Endothelial cell of umbilical vein (primary cell): ENCODE results near the gene CFAP57. TPM values are rescaled to one million over a fixed set of nuclear protein-coding genes. Genes with fewer than 3 reads are reported as not detected.

Experiments
- BruUV-seq: library from RNA; stranded (reverse); fragments of 400-500 nt; replicated peaks from 2 replicates; lab custom pipeline; 2021; lab: Mats Ljungman, UMichigan
- CTCF ChIA-PET: fragments of 300-600, 350-600 bp; sonication (Branson Sonifier 250); formaldehyde crosslinking; loops from one replicate; lab custom pipeline; 2021; ENCODE audit warnings: antibody characterized with exemption, inconsistent platforms; lab: Charles Lee
- POLR2A ChIA-PET: fragments of 300-600, 350-600 bp; sonication (Branson Sonifier 250); formaldehyde crosslinking; loops from one replicate; lab custom pipeline; 2021; ENCODE audit warnings: antibody characterized with exemption, inconsistent platforms; lab: Charles Lee
- DNase-seq: peaks from one replicate; pipeline ENCODE4 v3.0.0-alpha.2; 2011; ENCODE audit warnings: low read depth, low spot score
- FAIRE-seq: peaks from 2 replicates; lab custom pipeline; 2011; peaks lifted over from hg19 to GRCh38; lab: Jason Lieb, UNC
- H2AFZ ChIP-seq: 2 replicates; pipeline ENCODE4 v1.6.0; 2012; ENCODE audit warnings: low read depth, low read length, control low read depth, inconsistent platforms
- H3K27ac ChIP-seq: 2 replicates; pipeline ENCODE4 v1.5.1; 2011; ENCODE audit warnings: low read depth, mild to moderate bottlenecking, control low read depth, low read length, moderate library complexity; ENCODE audit not compliant: insufficient read depth
- H3K27me3 ChIP-seq, 2 experiments: 2 replicates each; pipeline versions ENCODE4 v1.6.0 to v1.6.1; 2011; ENCODE audit warnings: low read length in 2 of 2, mixed read lengths in 1 of 2; ENCODE audit not compliant: control insufficient read depth in 2 of 2, insufficient read depth in 2 of 2
- H3K36me3 ChIP-seq, 2 experiments: 2 replicates in 1 of 2; 3 replicates in 1 of 2; pipeline ENCODE4 v1.5.1; 2011; ENCODE audit warnings: low read length in 2 of 2, mild to moderate bottlenecking in 1 of 2, moderate library complexity in 1 of 2; ENCODE audit not compliant: control insufficient read depth in 2 of 2, insufficient read depth in 2 of 2; ENCODE audit errors: extremely low read depth in 1 of 2
- H3K4me1 ChIP-seq: 3 replicates; pipeline ENCODE4 v1.5.1; 2011; ENCODE audit warnings: mild to moderate bottlenecking, low read length; ENCODE audit not compliant: control insufficient read depth, insufficient read depth; ENCODE audit errors: extremely low read depth
- H3K4me2 ChIP-seq: 2 replicates; pipeline ENCODE4 v1.6.1; 2011; ENCODE audit warnings: low read length, control low read depth, mixed read lengths; ENCODE audit not compliant: insufficient read depth
- H3K4me3 ChIP-seq, 3 experiments: fragments of 200-600 bp in 1 of 3; sonication (generic), shearing (Covaris generic) in 1 of 3; replicated peaks in 1 of 3; 2 replicates each; pipeline ENCODE4 v1.5.1; 2011 to 2016; ENCODE audit warnings: control low read depth in 3 of 3, low read length in 3 of 3, mild to moderate bottlenecking in 2 of 3, inconsistent platforms in 1 of 3, low read depth in 1 of 3, moderate library complexity in 1 of 3; ENCODE audit not compliant: insufficient read depth in 1 of 3
- H3K79me2 ChIP-seq: 2 replicates; pipeline ENCODE4 v1.6.0; 2012; ENCODE audit warnings: low read length, inconsistent platforms; ENCODE audit not compliant: control insufficient read depth, insufficient read depth
- H3K9ac ChIP-seq: replicated peaks from 2 replicates; pipeline ENCODE3; 2011; ENCODE audit warnings: low read length, control low read depth; ENCODE audit not compliant: insufficient read depth; ENCODE audit errors: extremely low read depth
- H3K9me1 ChIP-seq: replicated peaks from 3 replicates; pipeline ENCODE4 v1.6.0; 2011; ENCODE audit warnings: mild to moderate bottlenecking, low read length; ENCODE audit not compliant: control insufficient read depth, insufficient read depth; ENCODE audit errors: extremely low read depth
- H3K9me3 ChIP-seq: replicated peaks from 2 replicates; pipeline ENCODE4 v1.5.1; 2012; ENCODE audit warnings: low read length, inconsistent platforms; ENCODE audit not compliant: control insufficient read depth, insufficient read depth
- H4K20me1 ChIP-seq: replicated peaks from 2 replicates; pipeline ENCODE3; 2011; ENCODE audit warnings: mild to moderate bottlenecking, low read length; ENCODE audit not compliant: control insufficient read depth, insufficient read depth; ENCODE audit errors: extremely low read depth
- CTCF ChIP-seq, 2 donors: IDR thresholded peaks; 1 replicate in 1 of 2; 2 replicates in 1 of 2; pipeline ENCODE4 v1.5.1; 2011; ENCODE audit warnings: low read length in 2 of 2, mild to moderate bottlenecking in 2 of 2, moderate library complexity in 2 of 2, control low read depth in 1 of 2, inconsistent platforms in 1 of 2, low read depth in 1 of 2; ENCODE audit not compliant: insufficient read depth in 1 of 2; ENCODE audit errors: extremely low read depth in 1 of 2
- EZH2 ChIP-seq: IDR thresholded peaks from 2 replicates; pipeline ENCODE4 v1.6.1; 2012; ENCODE audit warnings: borderline replicate concordance, low read depth, mild to moderate bottlenecking, moderate library complexity, low read length, inconsistent platforms; ENCODE audit not compliant: severe bottlenecking
- FOS ChIP-seq: IDR thresholded peaks from 2 replicates; pipeline ENCODE4 v1.6.1; 2011; ENCODE audit warnings: mild to moderate bottlenecking, low read length, moderate library complexity, borderline replicate concordance; ENCODE audit not compliant: insufficient read depth
- GATA2 ChIP-seq: IDR thresholded peaks from 2 replicates; pipeline ENCODE4 v1.7.0; 2011; ENCODE audit warnings: low read depth, mild to moderate bottlenecking, moderate library complexity, mixed read lengths, low read length; ENCODE audit not compliant: insufficient read length, insufficient read depth
- JUN ChIP-seq: IDR thresholded peaks from 2 replicates; pipeline ENCODE4 v1.6.1; 2011; ENCODE audit warnings: borderline replicate concordance, low read depth; ENCODE audit not compliant: insufficient read length, insufficient read depth
- MAX ChIP-seq: IDR thresholded peaks from 2 replicates; pipeline ENCODE4 v1.6.1; 2011; ENCODE audit not compliant: insufficient read depth, insufficient read length
- MYC ChIP-seq: IDR thresholded peaks from one replicate; pipeline ENCODE4 v1.6.1; 2011; ENCODE audit warnings: mild to moderate bottlenecking, low read depth, low read length
- POLR2A ChIP-seq: IDR thresholded peaks from 2 replicates; pipeline ENCODE4 v1.6.1; 2012; ENCODE audit warnings: low read depth, mild to moderate bottlenecking, control low read depth, low read length
- POLR2AphosphoS5 ChIP-seq: IDR thresholded peaks from 2 replicates; pipeline ENCODE4 v1.6.1; 2012; ENCODE audit warnings: low read depth, mild to moderate bottlenecking, control low read depth, low read length, moderate library complexity; ENCODE audit not compliant: insufficient read depth
- dilution Hi-C: fragments of 300-500 bp; cut with MboI; formaldehyde crosslinking; loops from one replicate; pipeline ENCODE4 v1.15.0; 2019; ENCODE audit warnings: low sequenced_read_pairs; ENCODE audit not compliant: extremely low pct_ligation_motif_present
- intact Hi-C: fragments of 100-400 bp; cut with micrococcal nuclease; formaldehyde crosslinking; loops from one replicate; pipeline ENCODE4 v1.10.0; 2022
- polyA plus RNA-seq, 4 experiments: library from polyadenylated mRNA; depleted of rRNA in 3 of 4; stranded (reverse) in 3 of 4; unstranded in 1 of 4; fragments of >200 nt; gene quantifications; 2 replicates each; pipeline versions ENCODE4 v1.2.1 to v1.2.3, GENCODE V29; 2011 to 2012; ENCODE audit warnings: missing spikeins in 1 of 4
- total RNA-seq: library from RNA; stranded (reverse); gene quantifications from 2 replicates; pipeline ENCODE4 v1.2.3, GENCODE V29; 2021

CFAP57 gene
- total and polyA plus RNA-seq, 2 donors (not counting 3 experiments of a cell fraction or from before 2014, with no cell fraction given): 0.88 to 0.91 TPM

GRCh38 chr1:43246466-43247213 lies 74.5 kb downstream of the CFAP57 start:
- dilution Hi-C loops (loop anchor here (25.0 kb wide), 1 partner anchor 166 kb away; no protein-coding TSS in a partner anchor), intact Hi-C loops (no loop called here)
- Histone ChIP-seq H3K9ac (no peak overlapping the region), H3K9me3 (no peaks in the 10 kb centered on the region), H2AFZ (no peak overlapping the region), H3K4me3 (no peak overlapping the region), H3K27ac (no peak overlapping the region), H3K4me2 (no peak overlapping the region), H3K36me3 (no peaks in the 10 kb centered on the region), H3K4me1 (no peaks in the 10 kb centered on the region), H3K9me1 (no peaks in the 10 kb centered on the region), H3K79me2 (no peaks in the 10 kb centered on the region), H3K27me3 (no peaks in the 10 kb centered on the region), H4K20me1 (no peaks in the 10 kb centered on the region)
- DNase-seq: no peak
- no TSS peak for BruUV-seq
- no peak for FAIRE-seq
- CTCF ChIA-PET: no interaction called here
- POLR2A ChIA-PET: no interaction called here
- no peak for TF ChIP-seq EZH2
- TF ChIP-seq MAX: no peak
- no peak for TF ChIP-seq CTCF (IDR thresholded peaks at IDR 0.05; ENCODE audit: extremely low read depth in 1 of 2, insufficient read depth in 1 of 2, low read depth in 1 of 2, low read length in 2 of 2)
- no peak for TF ChIP-seq POLR2AphosphoS5
- no peak for TF ChIP-seq GATA2
- no peak for TF ChIP-seq POLR2A
- TF ChIP-seq JUN: no peak
- no peak for TF ChIP-seq MYC
- TF ChIP-seq FOS: no peak
